ENCODE results near the gene EARS2.

EARS2 gene

DNA sequence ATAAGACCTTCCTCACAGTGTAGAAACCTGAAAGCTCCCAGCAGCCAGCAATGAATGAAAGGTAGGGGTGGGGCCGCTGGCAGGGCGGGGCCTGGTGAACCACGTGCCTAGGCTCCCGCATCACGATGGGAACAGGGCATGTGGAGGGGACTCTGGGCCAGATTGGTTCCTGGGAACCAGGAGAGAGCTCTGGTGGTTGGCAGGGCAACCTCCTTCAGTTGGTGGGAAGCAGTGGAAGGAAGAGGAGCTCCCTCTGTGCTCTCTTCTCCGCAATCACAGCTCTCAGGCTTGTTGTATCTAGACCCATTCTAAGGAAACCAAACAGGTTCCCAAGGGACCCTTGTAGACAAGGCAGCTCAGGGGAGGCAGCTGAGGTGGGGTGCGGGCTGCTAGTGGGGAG is 57.3 kb downstream of the EARS2 start:
- Histone ChIP-seq H3K9ac (ENCODE audit: low read length) (no peak overlapping the region), H3K79me2 (ENCODE audit: low read length) (peaks cover 98% of the 10 kb centered on the region), H3F3A (ENCODE audit: insufficient read depth, low read length) (no peaks in the 10 kb centered on the region), H3K4me3 (ENCODE audit: low read length) (no peak overlapping the region), H3K4me2 (ENCODE audit: low read depth, low read length) (no peak overlapping the region), H3K9me2 (replicated peaks; ENCODE audit: insufficient read depth, low read length) (no peaks in the 10 kb centered on the region), H4K20me1 (ENCODE audit: insufficient read depth, low read length) (peaks cover 46% of the 10 kb centered on the region), H3K27ac (ENCODE audit: low read length) (no peak overlapping the region), H2AFZ (ENCODE audit: low read length) (no peak overlapping the region), H3K4me1 (ENCODE audit: low read length) (no peaks in the 10 kb centered on the region), H3K9me3 (replicated peaks; ENCODE audit: insufficient read depth, low read length) (no peaks in the 10 kb centered on the region), H3K36me3 (replicated peaks; ENCODE audit: insufficient read depth, low read length) (peaks cover 4% of the 10 kb centered on the region; the same call in 1 of the 2 replicates), H3K27me3 (replicated peaks; ENCODE audit: insufficient read depth, low read length) (no peaks in the 10 kb centered on the region)
- TF ChIP-seq EZH2 (optimal IDR thresholded peaks at IDR 0.05; ENCODE audit: low read depth, low read length) (no peak), CTCF (IDR thresholded peaks at IDR 0.05; ENCODE audit: low read length) (no peak), EZH2phosphoT487 (IDR thresholded peaks at IDR 0.05; ENCODE audit: low read length) (no peak)
- no peak for DNase-seq

- H3K79me2 ChIP-seq (ENCODE audit: low read length): peaks cover 92% of the 10 kb centered on the region
- H3F3A ChIP-seq (ENCODE audit: insufficient read depth, low read length): no peaks in the 10 kb centered on the region
- DNase-seq: no peak
- H3K9me2 ChIP-seq (replicated peaks; ENCODE audit: insufficient read depth, low read length): no peaks in the 10 kb centered on the region
- H3K4me3 ChIP-seq (ENCODE audit: low read length): no peak overlapping the region
- peaks cover 41% of the 10 kb centered on the region for H4K20me1 ChIP-seq (ENCODE audit: insufficient read depth, low read length)
- no peak for TF ChIP-seq EZH2phosphoT487 (IDR thresholded peaks at IDR 0.05; ENCODE audit: low read length)
- no peak for TF ChIP-seq CTCF (IDR thresholded peaks at IDR 0.05; ENCODE audit: low read length)
- TF ChIP-seq EZH2 (optimal IDR thresholded peaks at IDR 0.05; ENCODE audit: low read depth, low read length): no peak
- no peak overlapping the region for H3K9ac ChIP-seq (ENCODE audit: low read length)
- no peak overlapping the region for H3K4me2 ChIP-seq (ENCODE audit: low read depth, low read length)
- no peaks in the 10 kb centered on the region for H3K9me3 ChIP-seq (replicated peaks; ENCODE audit: insufficient read depth, low read length)
- H3K4me1 ChIP-seq (ENCODE audit: low read length): no peaks in the 10 kb centered on the region
- peaks cover 4% of the 10 kb centered on the region; the same call in 1 of the 2 replicates for H3K36me3 ChIP-seq (replicated peaks; ENCODE audit: insufficient read depth, low read length)
- no peak overlapping the region for H2AFZ ChIP-seq (ENCODE audit: low read length)
- H3K27ac ChIP-seq (ENCODE audit: low read length): no peak overlapping the region
- no peaks in the 10 kb centered on the region for H3K27me3 ChIP-seq (replicated peaks; ENCODE audit: insufficient read depth, low read length)
Measured at GRCh38 chr16:23498863-23499262, 58.3 kb downstream of the EARS2 start.

DNA sequence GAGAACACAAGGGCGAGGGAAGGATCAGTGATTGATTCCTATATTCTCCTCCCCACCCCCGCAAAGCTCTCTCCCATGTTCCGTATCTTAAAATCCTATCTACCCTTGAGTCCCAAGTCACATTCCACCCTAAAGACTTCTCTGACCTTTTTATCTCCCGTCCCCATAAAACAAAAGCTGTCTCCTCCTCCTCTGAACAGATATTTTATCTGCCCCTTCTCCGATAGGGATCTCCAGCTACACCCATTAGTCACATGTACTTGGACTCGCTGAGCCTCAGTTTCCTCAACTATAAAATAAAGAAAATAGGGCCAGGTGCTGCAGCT is 59.6 kb downstream of the EARS2 start:
- H3K9me2 ChIP-seq (replicated peaks; ENCODE audit: insufficient read depth, low read length): no peaks in the 10 kb centered on the region
- no peak overlapping the region for H3K27ac ChIP-seq (ENCODE audit: low read length)
- no peak overlapping the region for H2AFZ ChIP-seq (ENCODE audit: low read length)
- no peaks in the 10 kb centered on the region for H3K4me1 ChIP-seq (ENCODE audit: low read length)
- H4K20me1 ChIP-seq (ENCODE audit: insufficient read depth, low read length): peaks cover 34% of the 10 kb centered on the region
- H3K9ac ChIP-seq (ENCODE audit: low read length): no peak overlapping the region
- DNase-seq: no peak
- H3K4me3 ChIP-seq (ENCODE audit: low read length): no peak overlapping the region
- no peaks in the 10 kb centered on the region for H3K27me3 ChIP-seq (replicated peaks; ENCODE audit: insufficient read depth, low read length)
- no peak overlapping the region for H3K4me2 ChIP-seq (ENCODE audit: low read depth, low read length)
- H3F3A ChIP-seq (ENCODE audit: insufficient read depth, low read length): no peaks in the 10 kb centered on the region
- H3K9me3 ChIP-seq (replicated peaks; ENCODE audit: insufficient read depth, low read length): no peaks in the 10 kb centered on the region
- no peak for TF ChIP-seq EZH2 (optimal IDR thresholded peaks at IDR 0.05; ENCODE audit: low read depth, low read length)
- no peak for TF ChIP-seq EZH2phosphoT487 (IDR thresholded peaks at IDR 0.05; ENCODE audit: low read length)
- no peak for TF ChIP-seq CTCF (IDR thresholded peaks at IDR 0.05; ENCODE audit: low read length)
- H3K36me3 ChIP-seq (replicated peaks; ENCODE audit: insufficient read depth, low read length): peaks cover 4% of the 10 kb centered on the region; the same call in 1 of the 2 replicates
- H3K79me2 ChIP-seq (ENCODE audit: low read length): peaks cover 87% of the 10 kb centered on the region
